Fibroblast of pulmonary artery (primary cell): ENCODE measurements around the gene RPS21.

ENCODE experiments used
- DNase-seq: peaks from one replicate; pipeline ENCODE4 v3.0.0-alpha.2; 2010; ENCODE audit warnings: low read depth
- H3K4me3 ChIP-seq: replicated peaks from 2 replicates; pipeline ENCODE4 v1.5.1; 2011; ENCODE audit warnings: low read depth, mild to moderate bottlenecking, control low read depth, low read length, moderate library complexity
- CTCF ChIP-seq: IDR thresholded peaks from 2 replicates; pipeline ENCODE4 v1.5.1; 2011; ENCODE audit warnings: mild to moderate bottlenecking, control low read depth, low read length, inconsistent platforms; ENCODE audit errors: missing control alignments

RPS21 gene

DNA sequence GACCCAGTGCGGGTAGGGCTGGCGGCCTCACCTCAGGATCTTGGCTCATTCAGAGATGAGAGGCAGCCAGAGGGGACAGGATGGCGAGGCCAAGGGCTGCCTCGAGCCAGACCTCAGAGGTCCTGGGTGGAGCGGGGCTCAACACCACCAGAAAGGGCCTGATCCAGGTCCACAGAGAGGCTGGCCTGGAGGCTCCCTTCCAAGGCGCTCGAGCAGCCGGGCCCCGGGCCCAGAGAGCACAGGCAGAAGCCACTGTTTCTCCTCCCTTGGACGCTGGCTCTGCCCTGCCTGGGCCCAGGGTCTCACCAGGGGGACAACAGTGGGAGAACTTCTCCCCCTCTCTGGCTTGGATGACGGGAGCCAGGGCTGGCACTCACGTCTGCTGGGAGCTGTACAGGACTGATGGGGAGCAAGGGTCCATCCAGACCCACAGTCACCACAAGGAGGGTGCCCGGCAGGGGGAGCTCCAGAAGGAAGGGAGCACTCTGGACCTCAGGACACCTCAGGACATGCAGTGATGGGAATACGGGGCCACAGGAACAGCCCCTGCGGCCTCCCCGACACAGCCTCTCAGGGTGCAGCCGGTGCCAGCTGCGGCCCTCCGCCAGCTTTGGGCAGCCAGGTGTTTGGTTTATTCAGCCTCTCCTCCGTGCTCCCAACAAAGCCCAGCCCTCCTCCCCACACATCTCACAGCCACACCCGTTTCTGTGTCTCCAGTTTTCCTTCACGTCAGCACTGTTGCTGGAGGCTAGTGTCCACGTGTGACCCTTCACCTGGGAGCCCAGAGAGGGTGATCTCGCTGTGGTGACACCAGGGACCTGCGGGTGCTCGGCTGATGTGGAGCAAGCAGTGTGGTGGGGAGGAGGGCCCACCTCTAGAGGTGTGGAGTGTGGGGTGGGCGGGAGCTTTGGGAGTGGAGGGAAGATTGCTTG, 8.7 kb downstream of the RPS21 start:
- no peak overlapping the region for H3K4me3 ChIP-seq
- TF ChIP-seq CTCF, result no peak
- DNase-seq, result no peak

- TF ChIP-seq CTCF, result no peak
- H3K4me3 ChIP-seq, result no peak overlapping the region
- DNase-seq, result no peak
Measured at GRCh38 chr20:62396367-62397239, 9.7 kb downstream of the RPS21 start.

DNA sequence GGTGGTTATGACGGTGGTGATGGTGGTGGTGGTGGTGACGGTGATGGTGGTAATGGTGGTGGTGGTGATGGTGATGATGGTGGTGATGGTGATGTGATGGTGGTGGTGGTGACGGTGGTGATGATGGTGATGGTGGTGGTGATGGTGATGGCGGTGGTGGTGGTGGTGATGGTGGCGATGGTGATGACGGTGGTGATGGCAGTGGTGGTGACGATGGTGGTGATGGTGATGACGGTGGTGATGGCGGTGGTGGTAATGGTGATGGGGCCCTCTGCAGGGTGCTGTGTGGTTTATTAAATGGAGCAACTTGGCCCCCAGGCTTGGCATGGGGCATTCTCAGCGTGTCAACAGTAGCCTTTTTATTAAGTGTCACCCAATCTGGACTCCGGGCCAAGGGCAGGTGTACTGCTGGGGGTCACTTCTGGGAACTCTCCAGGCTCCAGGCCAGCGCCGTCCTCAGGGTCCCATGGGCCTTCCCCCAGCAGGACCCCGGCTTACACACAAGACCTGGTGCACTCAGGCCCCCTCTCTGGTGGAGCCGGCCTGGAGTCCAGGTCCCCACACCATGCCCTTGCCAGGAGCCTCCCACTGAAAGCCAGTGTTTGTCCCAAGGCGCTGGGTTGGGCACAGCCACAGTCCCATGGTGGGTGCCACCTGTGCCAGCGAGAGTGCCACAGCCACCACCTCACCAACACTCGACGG, 11.4 kb downstream of the RPS21 start:
- no peak overlapping the region for H3K4me3 ChIP-seq
- DNase-seq, result no peak
- TF ChIP-seq CTCF, result no peak

DNA sequence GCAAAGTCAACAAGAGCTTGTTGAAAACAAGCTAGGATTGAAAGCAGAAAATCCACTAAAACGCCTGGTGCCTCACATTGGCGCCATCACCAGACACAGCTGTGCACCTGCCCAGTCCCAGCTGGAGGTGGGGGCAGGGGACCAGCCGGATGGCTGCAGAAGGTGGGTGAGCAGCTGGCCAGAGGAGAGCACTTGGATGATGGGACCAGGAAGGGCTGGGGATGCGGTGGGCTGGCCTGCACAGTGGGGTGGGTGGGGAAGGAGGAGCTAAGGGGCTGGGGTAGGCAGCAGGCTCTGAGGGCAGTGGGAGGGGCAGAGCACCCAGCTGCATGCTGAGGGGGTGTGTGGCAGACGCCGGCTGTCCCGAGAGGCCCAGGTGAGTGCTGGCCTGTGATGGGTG, 13.1 kb downstream of the RPS21 start:
- H3K4me3 ChIP-seq, result no peak overlapping the region
- no peak for TF ChIP-seq CTCF

GRCh38 chr20:62400541-62400940, 13.6 kb downstream of the RPS21 start:
- no peak overlapping the region for H3K4me3 ChIP-seq
- no peak for TF ChIP-seq CTCF
- no peak for DNase-seq

More for the DNA sequence above, 13.1 kb downstream of the RPS21 start:
- no peak for DNase-seq

DNA sequence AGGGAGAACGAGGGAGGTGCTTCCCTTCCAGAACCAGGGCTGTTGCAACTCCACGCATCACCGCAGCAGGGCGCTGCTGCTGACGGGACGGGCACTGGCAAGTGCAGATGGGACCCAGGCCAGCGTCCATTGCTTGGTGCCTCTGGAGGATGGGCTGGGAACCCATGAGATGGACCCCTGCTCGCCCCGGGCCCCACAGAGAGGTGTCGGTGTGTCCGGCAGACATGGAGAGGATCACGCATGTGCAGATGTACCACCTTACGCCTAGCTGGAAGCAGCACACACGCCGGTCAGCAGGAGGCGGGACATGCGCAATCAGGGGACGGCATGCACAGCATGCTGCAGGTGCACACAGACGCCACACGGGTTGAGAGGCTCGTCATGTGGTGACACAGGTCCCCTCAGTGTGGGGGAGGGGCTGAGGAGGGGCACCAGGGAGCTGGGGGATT, 14.5 kb downstream of the RPS21 start:
- no peak overlapping the region for H3K4me3 ChIP-seq
- peak; percentile 8 for TF ChIP-seq CTCF
- no peak for DNase-seq
